NCI-H187 (cell line): ENCODE results near the gene NCKAP5.
"Not testable (repeated sequence)": the region's sequence is repeated elsewhere in the genome, so short reads cannot be mapped to it uniquely, and the experiment has no call there.

Experiments
- DNase-seq, 2 experiments: peaks; one replicate each; lab custom pipeline; 2025; lab: John Stamatoyannopoulos, UW

The NCKAP5 gene

GRCh38 chr2:132701810-132702209, 866.5 kb downstream of the NCKAP5 start:
- no peak for DNase-seq

GRCh38 chr2:132699802-132700201, 868.5 kb downstream of the NCKAP5 start:
- DNase-seq = not testable (repeated sequence)

- DNase-seq = not testable (repeated sequence)
These were observed 869.9 kb downstream of the NCKAP5 start for GRCh38 chr2:132698347-132698746.

GRCh38 chr2:132697556-132698205, 870.6 kb downstream of the NCKAP5 start:
- no peak for DNase-seq

- no peak for DNase-seq
These were observed 875.4 kb downstream of the NCKAP5 start for GRCh38 chr2:132692816-132693215.

GRCh38 chr2:132691556-132691955, 876.7 kb downstream of the NCKAP5 start:
- no peak for DNase-seq

- DNase-seq = no peak
These were observed 877.5 kb downstream of the NCKAP5 start for GRCh38 chr2:132690664-132691303.

- DNase-seq = no peak
These were observed 886.5 kb downstream of the NCKAP5 start for GRCh38 chr2:132681766-132682165.

GRCh38 chr2:132680544-132680943, 887.7 kb downstream of the NCKAP5 start:
- no peak for DNase-seq

GRCh38 chr2:132678483-132678882, 889.8 kb downstream of the NCKAP5 start:
- no peak for DNase-seq

- DNase-seq = no peak
These were observed 890.6 kb downstream of the NCKAP5 start for GRCh38 chr2:132677661-132678060.

GRCh38 chr2:132676999-132677398, 891.3 kb downstream of the NCKAP5 start:
- DNase-seq = no peak

GRCh38 chr2:132671151-132671835, 897.0 kb downstream of the NCKAP5 start:
- no peak for DNase-seq

GRCh38 chr2:132670496-132671150, 897.6 kb downstream of the NCKAP5 start:
- DNase-seq = no peak

GRCh38 chr2:132669908-132670495, 898.3 kb downstream of the NCKAP5 start, which contains the start of gene LYPD1:
Gene LYPD1, minus strand, starts transcription at chr2:132670205. Its CDS starts 273 bp downstream, at chr2:132669932.
- no peak for DNase-seq

- DNase-seq = peak in 1 of 2 experiments; percentile 4
These were observed 899.0 kb downstream of the NCKAP5 start for GRCh38 chr2:132668987-132669907.

GRCh38 chr2:132668189-132668823, 900.0 kb downstream of the NCKAP5 start:
- DNase-seq = no peak

- no peak for DNase-seq
These were observed 900.6 kb downstream of the NCKAP5 start for GRCh38 chr2:132667706-132668105.

GRCh38 chr2:132665401-132666140, 902.7 kb downstream of the NCKAP5 start:
- DNase-seq = no peak

- no peak for DNase-seq
These were observed 904.2 kb downstream of the NCKAP5 start for GRCh38 chr2:132664096-132664495.
